Neural crest cell (in vitro differentiated cells): ENCODE measurements around the gene BDKRB2. TPM values are rescaled to one million over a fixed set of nuclear protein-coding genes. Genes with fewer than 3 reads are reported as not detected.
A peak's percentile ranks its signal among the peaks of the same experiment; 100 is the strongest.

Experiments used
- DNase-seq: peaks from one replicate; pipeline ENCODE4 v3.0.0; 2021; ENCODE audit warnings: low read depth, mixed read lengths, low spot score
- H3K27ac Mint-ChIP-seq: one replicate; pipeline ENCODE4 v1.8.0; 2021; ENCODE audit warnings: mild to moderate bottlenecking, mixed read lengths; ENCODE audit not compliant: unreplicated experiment
- H3K27me3 Mint-ChIP-seq: 2 replicates; pipeline ENCODE4 v1.8.0; 2021; ENCODE audit warnings: low read depth, mild to moderate bottlenecking, mixed read lengths
- H3K36me3 Mint-ChIP-seq: 2 replicates; pipeline ENCODE4 v1.8.0; 2021; ENCODE audit warnings: low read depth, mild to moderate bottlenecking, mixed read lengths
- H3K4me1 Mint-ChIP-seq: 2 replicates; pipeline ENCODE4 v1.8.0; 2021; ENCODE audit warnings: mixed read lengths
- H3K4me3 Mint-ChIP-seq: one replicate; pipeline ENCODE4 v1.8.0; 2021; ENCODE audit warnings: mild to moderate bottlenecking, mixed read lengths
- H3K9me3 Mint-ChIP-seq: 2 replicates; pipeline ENCODE4 v1.8.0; 2021; ENCODE audit warnings: mixed read lengths
- total RNA-seq: library from RNA; stranded (reverse); gene quantifications from 2 replicates; pipeline ENCODE4 v1.2.1, GENCODE V29; 2021
- TF ChIP-seq, protein P1 (sequence below): fragments of 200-600 bp; sonication (generic); conservative IDR thresholded peaks from 2 replicates; pipeline ENCODE4 v1.5.0; 2021; ENCODE audit warnings: antibody characterized with exemption, mild to moderate bottlenecking

The BDKRB2 gene
- total RNA-seq, 1 donor from 2014 or later, result 0.09 TPM

- Mint-ChIP-seq H3K9me3 (no peaks in the 10 kb centered on the region), H3K36me3 (no peaks in the 10 kb centered on the region), H3K27me3 (peaks cover 13% of the 10 kb centered on the region), H3K27ac (no peak overlapping the region), H3K4me3 (no peak overlapping the region), H3K4me1 (peaks cover 4% of the 10 kb centered on the region)
- no peak for DNase-seq
- TF ChIP-seq, protein P1, sequence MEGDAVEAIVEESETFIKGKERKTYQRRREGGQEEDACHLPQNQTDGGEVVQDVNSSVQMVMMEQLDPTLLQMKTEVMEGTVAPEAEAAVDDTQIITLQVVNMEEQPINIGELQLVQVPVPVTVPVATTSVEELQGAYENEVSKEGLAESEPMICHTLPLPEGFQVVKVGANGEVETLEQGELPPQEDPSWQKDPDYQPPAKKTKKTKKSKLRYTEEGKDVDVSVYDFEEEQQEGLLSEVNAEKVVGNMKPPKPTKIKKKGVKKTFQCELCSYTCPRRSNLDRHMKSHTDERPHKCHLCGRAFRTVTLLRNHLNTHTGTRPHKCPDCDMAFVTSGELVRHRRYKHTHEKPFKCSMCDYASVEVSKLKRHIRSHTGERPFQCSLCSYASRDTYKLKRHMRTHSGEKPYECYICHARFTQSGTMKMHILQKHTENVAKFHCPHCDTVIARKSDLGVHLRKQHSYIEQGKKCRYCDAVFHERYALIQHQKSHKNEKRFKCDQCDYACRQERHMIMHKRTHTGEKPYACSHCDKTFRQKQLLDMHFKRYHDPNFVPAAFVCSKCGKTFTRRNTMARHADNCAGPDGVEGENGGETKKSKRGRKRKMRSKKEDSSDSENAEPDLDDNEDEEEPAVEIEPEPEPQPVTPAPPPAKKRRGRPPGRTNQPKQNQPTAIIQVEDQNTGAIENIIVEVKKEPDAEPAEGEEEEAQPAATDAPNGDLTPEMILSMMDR, result no peak
These were observed 33.6 kb upstream of the BDKRB2 start for GRCh38 chr14:96170961-96171592.

DNA sequence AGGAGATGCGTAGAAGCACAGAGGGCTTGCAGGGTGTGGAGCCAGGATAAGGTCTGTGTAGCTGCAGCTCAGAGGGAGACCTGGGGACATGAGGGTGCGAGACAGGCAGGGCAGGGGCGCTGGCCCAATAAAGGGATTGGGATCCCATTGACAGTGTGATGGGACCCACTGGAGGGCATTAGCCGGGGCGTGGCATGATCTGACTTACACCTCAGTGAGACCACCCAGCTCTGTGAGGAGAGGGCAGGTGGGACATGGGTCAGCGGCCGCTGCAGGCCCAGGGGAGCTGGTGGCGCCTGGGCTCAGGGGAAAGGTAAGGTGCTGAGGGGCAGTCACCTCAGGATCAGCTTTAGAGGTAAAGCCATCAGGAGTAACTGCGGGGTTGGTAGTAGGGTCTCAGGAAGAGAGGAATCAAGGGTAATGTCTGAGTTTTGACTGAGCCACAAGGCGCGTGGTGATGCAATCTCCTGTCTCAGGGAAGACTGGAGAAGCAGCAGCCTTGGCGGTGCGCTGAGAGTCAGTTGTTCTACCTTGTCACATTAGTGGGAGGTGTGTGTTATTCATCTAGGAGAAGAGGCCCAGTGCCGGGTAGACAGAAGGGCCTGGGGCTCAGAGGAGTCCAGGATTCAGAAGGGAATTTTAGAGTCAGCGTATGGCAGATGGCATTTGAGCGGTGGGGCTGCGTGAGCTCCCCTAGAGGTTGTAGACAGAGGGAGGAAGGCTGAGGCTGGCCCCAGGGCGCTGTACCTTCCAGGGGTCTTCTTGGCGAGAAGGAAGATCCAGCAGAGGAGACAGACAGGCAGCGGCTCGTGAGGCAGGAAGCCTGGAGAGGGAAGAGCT is 30.8 kb upstream of the BDKRB2 start:
- H3K27me3 Mint-ChIP-seq, result peaks cover 16% of the 10 kb centered on the region
- TF ChIP-seq, protein P1, result no peak
- H3K4me3 Mint-ChIP-seq, result no peak overlapping the region
- peaks cover 9% of the 10 kb centered on the region for H3K4me1 Mint-ChIP-seq
- DNase-seq, result no peak
- no peaks in the 10 kb centered on the region for H3K36me3 Mint-ChIP-seq
- H3K27ac Mint-ChIP-seq, result no peak overlapping the region
- H3K9me3 Mint-ChIP-seq, result no peaks in the 10 kb centered on the region

- H3K9me3 Mint-ChIP-seq, result peaks cover 6% of the 10 kb centered on the region
- TF ChIP-seq, protein P1, result no peak
- H3K36me3 Mint-ChIP-seq, result no peaks in the 10 kb centered on the region
- H3K27ac Mint-ChIP-seq, result no peak overlapping the region
- peaks cover 13% of the 10 kb centered on the region for H3K27me3 Mint-ChIP-seq
- H3K4me1 Mint-ChIP-seq, result peaks cover 6% of the 10 kb centered on the region
- DNase-seq, result no peak
- no peak overlapping the region for H3K4me3 Mint-ChIP-seq
These were observed 28.4 kb upstream of the BDKRB2 start for GRCh38 chr14:96176275-96176674.

DNA sequence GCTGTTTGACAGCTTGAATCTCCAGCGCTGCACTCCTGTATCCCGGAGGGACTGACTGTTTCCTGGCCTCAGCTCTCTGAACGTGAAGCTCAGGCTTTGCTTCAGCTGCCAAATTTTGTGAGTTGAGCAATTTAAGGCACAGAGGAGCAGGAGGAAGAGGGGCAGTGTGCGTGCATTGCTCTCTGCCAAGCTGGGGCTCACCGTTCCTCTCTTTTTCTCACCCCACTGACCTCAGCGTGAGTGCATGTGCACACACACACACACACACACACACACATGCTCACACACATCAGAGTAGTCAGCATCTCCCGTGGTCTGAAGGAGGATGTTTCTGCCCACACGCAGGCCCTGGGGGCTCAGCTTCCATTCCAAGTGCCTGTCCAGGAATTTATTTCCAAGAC is 27.8 kb upstream of the BDKRB2 start:
- Mint-ChIP-seq H3K9me3 (peaks cover 6% of the 10 kb centered on the region), H3K4me3 (no peak overlapping the region), H3K27ac (no peak overlapping the region), H3K4me1 (peaks cover 5% of the 10 kb centered on the region), H3K36me3 (no peaks in the 10 kb centered on the region), H3K27me3 (peaks cover 13% of the 10 kb centered on the region)
- DNase-seq, result no peak
- TF ChIP-seq, protein P1, result no peak

GRCh38 chr14:96177766-96178375 is 26.8 kb upstream of the BDKRB2 start:
- H3K27me3 Mint-ChIP-seq, result peaks cover 13% of the 10 kb centered on the region
- no peaks in the 10 kb centered on the region for H3K36me3 Mint-ChIP-seq
- DNase-seq, result no peak
- no peak overlapping the region for H3K4me3 Mint-ChIP-seq
- peaks cover 6% of the 10 kb centered on the region for H3K9me3 Mint-ChIP-seq
- TF ChIP-seq, protein P1, result no peak
- H3K27ac Mint-ChIP-seq, result peak overlapping the region; percentile 51
- H3K4me1 Mint-ChIP-seq, result peaks cover 5% of the 10 kb centered on the region
